GM12865 (cell line): Measurements from ENCODE around the gene MBD3.

Source experiments
- DNase-seq: peaks from one replicate; pipeline ENCODE4 v3.0.0; 2010; ENCODE audit warnings: low read depth
- H3K4me3 ChIP-seq: 2 replicates; pipeline ENCODE4 v1.5.1; 2011; ENCODE audit warnings: mild to moderate bottlenecking, low read depth, low read length, control low read depth
- CTCF ChIP-seq: IDR thresholded peaks from 2 replicates; pipeline ENCODE4 v1.5.1; 2011; ENCODE audit warnings: low read length, control low read depth, low read depth, inconsistent platforms; ENCODE audit not compliant: insufficient read depth; ENCODE audit errors: missing control alignments

MBD3 gene

GRCh38 chr19:1632462-1633268, 40.0 kb upstream of the MBD3 start:
- TF ChIP-seq CTCF, result no peak
- no peak overlapping the region for H3K4me3 ChIP-seq
- no peak for DNase-seq

- no peak for TF ChIP-seq CTCF
- no peak overlapping the region for H3K4me3 ChIP-seq
- no peak for DNase-seq
Measured at GRCh38 chr19:1631557-1632100, 39.0 kb upstream of the MBD3 start.

- H3K4me3 ChIP-seq, result no peak overlapping the region
- no peak for TF ChIP-seq CTCF
- no peak for DNase-seq
Measured at GRCh38 chr19:1630811-1631210, 38.1 kb upstream of the MBD3 start.

- DNase-seq, result no peak
- no peak overlapping the region for H3K4me3 ChIP-seq
- TF ChIP-seq CTCF, result no peak
Measured at GRCh38 chr19:1630012-1630411, 37.3 kb upstream of the MBD3 start.

GRCh38 chr19:1629256-1629808, 36.7 kb upstream of the MBD3 start:
- no peak for TF ChIP-seq CTCF
- no peak overlapping the region for H3K4me3 ChIP-seq

GRCh38 chr19:1627194-1627593, 34.5 kb upstream of the MBD3 start:
- H3K4me3 ChIP-seq, result no peak overlapping the region
- TF ChIP-seq CTCF, result no peak
- DNase-seq, result no peak

More at GRCh38 chr19:1629256-1629808, 36.7 kb upstream of the MBD3 start:
- DNase-seq, result no peak
